A204.1 (cell line): ENCODE results near the gene IGFBP5.

Experiments
- FAIRE-seq: peaks from 2 replicates; lab custom pipeline; 2012; peaks lifted over from hg19 to GRCh38; lab: Jason Lieb, UNC

IGFBP5 gene

DNA sequence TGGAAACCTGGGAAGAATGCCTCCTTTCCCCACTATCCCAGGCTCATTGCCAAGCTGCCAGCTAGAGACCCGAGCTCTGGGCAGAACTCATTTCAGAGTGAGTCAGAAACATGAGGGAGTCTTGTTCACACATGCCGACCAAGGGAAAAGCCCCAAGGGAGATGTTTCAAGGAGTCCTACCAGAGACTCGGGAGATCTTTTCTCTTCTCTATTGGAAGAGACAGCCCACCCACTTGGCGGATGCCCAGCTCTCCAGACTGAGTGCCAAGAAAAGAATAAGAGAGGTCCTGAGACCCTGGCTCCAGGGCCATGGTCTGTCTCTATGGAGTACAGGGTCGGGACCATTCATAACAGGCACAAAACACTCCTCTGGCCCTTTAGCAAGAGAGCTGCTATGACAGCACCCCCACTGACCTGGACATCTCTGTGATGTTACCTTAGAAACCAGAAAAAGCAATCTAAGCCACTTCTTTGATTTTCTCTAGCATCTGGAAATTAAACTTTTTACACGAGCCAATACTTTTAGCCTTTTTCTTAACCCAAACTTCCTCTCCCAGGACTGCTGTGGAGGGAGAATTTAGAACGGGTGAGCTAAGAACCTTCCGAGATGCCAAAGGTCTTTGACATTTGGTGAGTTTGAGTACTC is 18.5 kb upstream of the IGFBP5 start:
- FAIRE-seq, result no peak

DNA sequence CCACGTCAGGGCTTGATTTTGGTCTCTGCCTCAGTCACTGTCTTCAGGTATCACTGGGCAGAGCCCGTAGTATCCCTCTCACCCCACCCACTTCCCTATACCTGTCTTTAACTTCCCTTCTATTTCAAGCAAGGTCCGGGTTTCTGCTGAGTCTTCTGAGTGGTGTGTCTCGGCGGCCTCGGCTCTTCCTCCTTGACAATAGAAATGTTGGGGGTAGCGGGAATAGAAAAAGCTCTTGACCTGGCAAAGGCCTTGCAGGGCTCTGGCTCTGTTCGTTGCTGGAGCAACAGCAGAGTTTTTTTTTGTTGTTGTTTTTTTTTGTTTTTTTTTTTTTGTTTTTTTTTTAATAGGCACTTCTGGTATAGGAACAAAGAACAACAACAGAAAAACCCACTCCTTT is 16.0 kb upstream of the IGFBP5 start:
- no peak for FAIRE-seq

DNA sequence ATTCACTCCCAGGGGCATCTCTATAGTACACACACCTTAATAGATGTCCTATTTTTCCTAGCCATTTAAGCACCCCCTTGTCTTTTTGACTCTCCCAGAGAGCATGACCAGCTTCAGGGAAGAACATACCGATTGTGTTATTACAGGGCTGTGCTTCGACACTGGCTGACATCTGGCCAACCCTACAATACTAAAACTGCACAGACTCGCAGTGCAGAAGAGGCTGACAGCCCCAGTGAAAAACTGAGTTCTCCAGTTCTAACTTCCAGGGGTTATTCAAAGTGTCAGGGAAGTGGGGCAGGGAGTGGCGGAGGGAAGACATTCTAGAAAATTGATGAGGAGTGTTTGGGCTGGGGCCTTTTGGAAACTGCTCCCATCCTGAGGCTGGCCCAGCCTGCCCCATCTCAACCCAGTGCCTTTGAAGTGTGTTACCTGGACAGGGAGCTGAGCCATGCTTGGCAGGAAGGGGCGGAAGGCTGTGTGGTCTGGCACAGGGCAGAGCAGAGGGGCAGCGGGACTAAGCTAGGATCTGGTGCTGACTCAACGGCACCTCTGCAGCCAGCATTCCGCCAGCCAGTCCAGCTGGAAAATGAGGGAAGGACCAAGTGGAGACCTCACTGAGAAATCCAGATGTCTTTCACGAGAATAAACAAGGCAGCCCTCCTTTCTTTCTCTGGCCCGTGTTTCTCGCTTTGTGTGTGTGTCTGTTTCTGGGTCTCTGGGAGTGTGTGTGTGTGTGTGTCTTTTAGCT is 15.4 kb upstream of the IGFBP5 start:
- FAIRE-seq, result no peak

DNA sequence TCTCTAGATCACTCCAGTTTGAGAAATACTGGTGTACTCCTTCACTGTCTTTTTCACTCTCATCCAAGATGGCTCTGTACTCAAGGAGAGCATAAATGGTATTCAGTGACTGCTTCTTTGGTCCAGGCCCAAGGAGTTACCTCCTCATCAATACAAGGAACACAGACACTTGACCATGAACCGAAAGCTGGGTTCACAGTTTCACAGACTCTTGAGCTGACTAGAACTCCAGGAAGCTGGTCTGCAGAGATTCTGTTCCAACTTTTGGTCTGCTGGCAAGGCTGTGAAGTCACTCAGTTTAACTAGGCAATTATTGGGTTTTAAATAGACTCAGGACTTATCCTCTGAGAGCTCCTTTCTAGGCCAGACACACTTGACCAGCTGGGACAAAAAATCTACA is 7.4 kb upstream of the IGFBP5 start:
- FAIRE-seq, result no peak

GRCh38 chr2:216701544-216701943 is 6.2 kb upstream of the IGFBP5 start:
- FAIRE-seq, result no peak

GRCh38 chr2:216700781-216701180 is 5.4 kb upstream of the IGFBP5 start:
- no peak for FAIRE-seq

- no peak for FAIRE-seq
These were observed 4.8 kb upstream of the IGFBP5 start for GRCh38 chr2:216700088-216700567.

DNA sequence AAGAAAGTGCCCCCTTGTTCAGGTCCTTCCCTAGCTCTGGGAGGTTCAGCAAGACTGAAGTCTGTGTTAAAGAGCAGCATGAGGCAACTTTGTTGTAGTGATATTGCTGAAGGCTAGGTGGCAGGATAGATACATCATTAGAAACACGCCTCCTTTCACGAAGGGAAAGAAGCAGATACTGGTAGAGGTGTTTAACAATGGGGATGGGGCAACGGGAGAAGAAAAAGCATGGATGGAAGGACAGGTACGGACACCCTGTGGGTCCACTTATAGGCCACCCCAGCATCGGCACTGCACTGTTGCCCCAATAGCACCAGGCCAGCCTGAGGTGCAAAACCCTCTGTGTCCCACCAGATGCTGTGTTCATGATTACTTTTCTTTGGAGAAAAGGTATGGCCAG is 3.5 kb upstream of the IGFBP5 start:
- peak; percentile 39 for FAIRE-seq

DNA sequence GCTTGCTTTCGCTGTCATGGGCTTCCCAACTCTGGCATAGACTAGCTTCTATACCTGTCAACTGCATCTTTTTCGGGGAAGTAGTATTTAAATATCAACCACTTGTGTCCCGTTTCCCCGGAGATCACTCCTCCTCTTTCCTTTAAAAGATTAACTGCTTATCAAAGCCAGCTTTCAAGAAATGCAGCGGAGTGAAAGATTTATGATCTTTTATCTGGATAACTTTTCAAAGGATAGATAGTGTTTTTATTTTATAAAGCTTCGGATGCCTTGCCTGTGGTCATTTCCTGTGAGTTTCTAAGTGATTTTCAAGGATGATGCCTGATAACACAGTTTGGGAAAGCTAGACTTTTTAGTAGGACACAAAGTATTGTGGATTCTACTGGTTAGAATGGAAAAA is 2.9 kb upstream of the IGFBP5 start:
- FAIRE-seq, result no peak

DNA sequence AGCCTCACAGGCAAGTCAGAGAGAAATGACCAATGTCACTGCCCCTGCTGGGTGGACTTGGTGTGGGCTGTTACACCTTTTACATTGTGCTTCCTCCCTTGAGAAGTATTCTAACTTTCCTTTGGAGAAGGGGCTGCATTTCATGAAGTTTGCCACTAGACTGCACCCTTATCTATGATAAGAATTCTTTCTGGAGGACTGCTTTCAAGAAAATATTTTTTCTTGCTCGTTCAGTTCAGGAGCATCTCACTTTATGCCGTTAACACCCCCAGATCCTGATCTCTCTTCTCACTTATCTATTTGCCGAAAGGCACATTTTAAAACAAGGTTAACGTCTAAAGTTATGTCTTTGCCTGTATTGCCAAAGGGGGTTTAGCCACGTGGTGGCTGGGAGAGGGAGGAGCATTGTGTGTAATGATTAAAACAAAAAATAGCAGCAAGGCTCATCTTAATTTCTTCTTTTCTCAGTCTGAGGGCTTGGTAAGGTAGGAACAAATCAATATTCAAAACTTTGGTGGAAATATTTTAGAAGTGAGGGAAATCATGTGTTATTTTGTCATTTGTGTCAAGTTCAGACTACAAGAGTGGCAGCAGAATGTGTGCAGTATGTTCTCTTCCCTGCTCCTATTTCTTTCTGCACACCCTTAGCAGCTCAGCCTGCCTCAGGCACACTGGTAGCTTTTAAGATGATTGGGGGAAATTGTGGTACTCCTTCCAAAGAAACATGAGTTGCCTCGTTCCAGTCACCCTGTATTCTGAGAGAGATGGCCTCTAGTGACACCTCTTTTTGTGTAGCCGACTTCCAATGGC is 1.6 kb upstream of the IGFBP5 start:
- FAIRE-seq, result no peak

DNA sequence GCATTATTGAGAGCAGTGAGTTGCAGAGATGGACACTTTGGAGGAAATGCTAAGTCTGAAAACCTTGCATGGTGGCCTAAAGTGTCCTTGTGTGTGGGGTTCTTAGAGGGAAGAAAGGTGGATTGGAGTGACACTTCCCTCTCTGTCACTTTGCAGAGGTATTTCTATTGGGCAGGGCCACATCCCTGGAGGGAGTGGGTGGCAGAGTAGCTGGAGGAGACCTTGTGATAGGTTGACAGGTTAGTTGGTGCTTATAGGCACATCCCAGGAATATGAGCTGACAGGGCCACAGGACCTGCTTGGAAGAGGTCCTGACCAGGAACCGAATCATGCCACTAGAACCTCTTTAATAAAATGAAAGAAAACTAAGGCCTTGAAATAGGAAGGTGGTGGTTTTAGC is 972 bp upstream of the IGFBP5 start:
- FAIRE-seq, result no peak

GRCh38 chr2:216694826-216695217 is 527 bp downstream of the IGFBP5 start:
- no peak for FAIRE-seq

GRCh38 chr2:216694082-216694825 is 1.1 kb downstream of the IGFBP5 start:
- FAIRE-seq, result no peak

- no peak for FAIRE-seq
These were observed 1.8 kb downstream of the IGFBP5 start for GRCh38 chr2:216693414-216694080.

DNA sequence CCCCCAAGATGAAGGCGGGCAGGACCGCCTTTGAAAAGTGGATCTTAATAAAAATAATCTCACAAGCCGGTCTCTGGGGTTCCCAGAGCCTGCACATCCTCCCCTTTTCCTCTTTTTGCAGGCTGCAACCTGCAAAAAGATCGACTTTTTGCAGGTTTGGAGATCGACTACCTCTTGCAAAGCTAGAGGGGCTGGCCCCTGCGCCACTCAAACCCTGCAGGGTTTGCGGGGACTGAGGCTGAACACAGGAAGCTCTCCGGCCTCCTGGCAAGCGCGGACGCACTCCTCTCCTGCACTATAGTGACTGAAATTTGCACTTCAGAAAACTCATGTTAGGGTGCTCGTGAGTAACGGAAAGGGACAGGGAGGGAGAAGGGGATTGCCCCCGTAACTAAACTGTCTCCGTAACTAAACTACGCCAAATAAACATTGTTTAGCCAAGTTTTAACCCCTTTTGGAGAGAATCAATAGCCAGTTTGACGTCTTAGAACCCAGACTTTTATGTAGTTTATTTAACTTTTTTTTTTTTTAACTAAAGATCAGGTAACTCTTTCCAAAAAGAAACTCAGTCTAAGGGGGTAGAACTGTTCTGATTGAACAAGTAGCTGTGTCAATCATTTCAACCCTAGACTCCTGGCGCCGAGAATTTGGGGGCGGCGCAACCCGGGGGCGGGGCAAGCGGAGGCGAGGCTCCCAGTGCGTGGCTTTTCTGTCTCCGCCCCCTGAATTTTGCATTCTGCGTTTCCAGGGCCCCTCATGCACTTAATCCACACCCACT is 2.5 kb downstream of the IGFBP5 start:
- FAIRE-seq, result no peak

DNA sequence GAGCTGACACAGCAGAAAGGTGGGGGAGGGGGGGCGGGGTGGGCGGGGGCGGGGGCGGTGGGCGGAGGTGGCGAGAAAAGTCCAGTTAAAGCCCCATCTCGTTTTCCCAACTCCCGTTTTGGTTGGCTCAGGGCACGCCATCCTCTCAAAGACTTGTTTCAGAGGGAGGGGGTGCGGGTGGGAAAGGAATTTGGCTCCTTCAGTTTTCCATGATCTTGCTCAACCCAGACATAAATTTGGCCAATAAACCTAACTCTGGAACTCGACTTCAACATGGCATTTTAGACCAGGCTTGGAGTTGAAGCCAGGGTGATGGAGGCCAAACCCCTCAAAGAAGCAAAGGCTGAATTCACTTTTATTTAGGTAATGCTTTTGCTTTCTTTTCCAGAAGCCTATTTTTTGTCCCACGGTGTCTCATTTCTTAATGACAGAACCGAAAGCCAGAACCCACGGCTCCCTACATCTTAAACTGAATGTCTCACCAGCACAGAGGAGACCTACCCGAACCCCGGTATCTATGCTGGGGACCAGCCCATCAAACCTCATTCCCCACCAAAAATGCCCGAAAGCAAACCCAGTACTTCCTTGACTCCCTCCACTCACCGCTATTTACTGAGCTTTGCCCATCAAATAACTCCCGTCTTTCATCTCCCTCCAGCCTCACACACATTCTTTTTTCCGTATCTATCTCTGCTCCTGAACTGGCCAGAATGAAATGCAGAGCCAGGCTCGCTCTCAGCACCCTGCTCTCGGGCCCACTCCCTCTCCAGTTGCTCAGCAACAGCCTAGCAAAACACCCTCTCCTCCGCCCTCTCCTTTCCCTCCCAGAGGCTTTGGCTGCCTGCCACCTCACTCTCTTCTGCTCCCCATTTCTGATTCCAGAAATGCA is 4.3 kb downstream of the IGFBP5 start:
- FAIRE-seq, result no peak

- FAIRE-seq, result no peak
These were observed 4.9 kb downstream of the IGFBP5 start for GRCh38 chr2:216690456-216690852.

GRCh38 chr2:216689397-216689796 is 6.0 kb downstream of the IGFBP5 start:
- no peak for FAIRE-seq

GRCh38 chr2:216688731-216689340 is 6.5 kb downstream of the IGFBP5 start:
- FAIRE-seq, result no peak

- no peak for FAIRE-seq
These were observed 7.7 kb downstream of the IGFBP5 start for GRCh38 chr2:216687646-216688045.
